ENCODE data around the gene ADGRD2.
A peak's percentile ranks its signal among the peaks of the same experiment; 100 is the strongest.

The ADGRD2 gene

GRCh38 chr9:124469011-124469832, 19.0 kb downstream of the ADGRD2 start:
- H3K4me1 ChIP-seq (ENCODE audit: control insufficient read depth in 2 of 2, insufficient read depth in 1 of 2, low read depth in 1 of 2, low read length in 2 of 2) = peaks cover 0 to 4% of the 10 kb centered on the region in 2 donors
- peak overlapping the region; percentile 41 for H2BK12ac ChIP-seq (ENCODE audit: low read length)
- H2AFZ ChIP-seq (ENCODE audit: low read length) = no peak overlapping the region
- H3K79me1 ChIP-seq (ENCODE audit: low read depth, low read length) = no peaks in the 10 kb centered on the region
- H2BK120ac ChIP-seq (ENCODE audit: low read depth, low read length) = no peak overlapping the region
- H3K9ac ChIP-seq (ENCODE audit: low read depth, low read length, poor library complexity) = no peak overlapping the region
- H3K27ac ChIP-seq (replicated peaks; ENCODE audit: low read length) = no peak overlapping the region
- H2BK5ac ChIP-seq (ENCODE audit: low read length) = peak overlapping the region; percentile 68
- no peak overlapping the region for H3K4me2 ChIP-seq (ENCODE audit: insufficient read depth, low read length, poor library complexity, severe bottlenecking)
- peak overlapping the region; percentile 97 for H3K14ac ChIP-seq (ENCODE audit: low read length)
- H3K23ac ChIP-seq (ENCODE audit: low read depth, low read length, poor library complexity) = peak overlapping the region; percentile 1
- H3K4me3 ChIP-seq (ENCODE audit: low read length in 2 of 2) = no peak overlapping the region
- H3K18ac ChIP-seq (ENCODE audit: low read length) = peak overlapping the region; percentile 5
- H2BK15ac ChIP-seq (ENCODE audit: low read length) = peak overlapping the region; percentile 89
- peak overlapping the region; percentile 43 for H4K8ac ChIP-seq (ENCODE audit: low read depth, low read length)
- peaks cover 0 to 65% (median 3%) of the 10 kb centered on the region in 3 experiments for H3K27me3 ChIP-seq (ENCODE audit: control insufficient read depth in 3 of 3, insufficient read depth in 3 of 3, low read depth in 1 of 3, low read length in 3 of 3)
- H3K4ac ChIP-seq (ENCODE audit: low read length) = no peak overlapping the region
- no peak for DNase-seq (ENCODE audit: low spot score)
- WGBS, 2 donors (ENCODE audit: extremely low coverage in 2 of 2, insufficient read length in 2 of 2, insufficient replicate concordance in 1 of 2) = no CpG with 5 or more reads among the region's 28 CpGs
- no peak overlapping the region for H4K91ac ChIP-seq (ENCODE audit: low read depth, low read length, poor library complexity)
- peak overlapping the region; percentile 97 for H2AK5ac ChIP-seq (ENCODE audit: low read depth, low read length)
- no peaks in the 10 kb centered on the region for H3K36me3 ChIP-seq (replicated peaks in 1 of 2; ENCODE audit: control insufficient read depth in 2 of 2, insufficient read depth in 2 of 2, low read length in 2 of 2)
- peaks cover 0 to 2% of the 10 kb centered on the region in 2 donors for H3K9me3 ChIP-seq (replicated peaks in 1 of 2; ENCODE audit: control insufficient read depth in 2 of 2, insufficient read depth in 1 of 2, low read depth in 1 of 2, low read length in 2 of 2)

DNA sequence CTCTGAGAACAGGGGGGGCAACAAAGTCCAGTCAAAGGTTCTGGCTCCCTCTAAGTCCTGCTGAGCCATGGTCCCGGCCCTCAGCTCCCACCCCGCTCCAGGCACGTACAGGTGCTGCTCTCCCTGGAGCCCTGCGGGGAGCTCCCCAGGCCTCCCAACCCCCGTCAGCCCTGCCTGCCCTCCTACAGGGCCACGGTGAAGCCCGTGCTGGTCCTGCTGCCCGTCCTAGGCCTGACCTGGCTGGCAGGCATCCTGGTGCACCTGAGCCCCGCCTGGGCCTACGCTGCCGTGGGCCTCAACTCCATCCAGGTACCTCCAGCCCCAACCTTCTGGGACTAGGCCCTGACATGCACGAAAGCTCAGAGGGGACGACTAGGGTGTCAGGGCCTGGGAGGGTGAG, 20.1 kb downstream of the ADGRD2 start:
- no peak overlapping the region for H3K4me2 ChIP-seq (ENCODE audit: insufficient read depth, low read length, poor library complexity, severe bottlenecking)
- WGBS, 2 donors (ENCODE audit: extremely low coverage in 2 of 2, insufficient read length in 2 of 2, insufficient replicate concordance in 1 of 2) = no CpG with 5 or more reads among the region's 13 CpGs
- H3K4me3 ChIP-seq (ENCODE audit: low read length in 2 of 2) = no peak overlapping the region
- H2AFZ ChIP-seq (ENCODE audit: low read length) = no peak overlapping the region
- peak overlapping the region; percentile 80 for H3K23ac ChIP-seq (ENCODE audit: low read depth, low read length, poor library complexity)
- no peaks in the 10 kb centered on the region for H3K36me3 ChIP-seq (replicated peaks in 1 of 2; ENCODE audit: control insufficient read depth in 2 of 2, insufficient read depth in 2 of 2, low read length in 2 of 2)
- H3K4me1 ChIP-seq (ENCODE audit: control insufficient read depth in 2 of 2, insufficient read depth in 1 of 2, low read depth in 1 of 2, low read length in 2 of 2) = peaks cover 0 to 7% of the 10 kb centered on the region in 2 donors
- H3K9me3 ChIP-seq (replicated peaks in 1 of 2; ENCODE audit: control insufficient read depth in 2 of 2, insufficient read depth in 1 of 2, low read depth in 1 of 2, low read length in 2 of 2) = no peaks in the 10 kb centered on the region
- no peak overlapping the region for H4K91ac ChIP-seq (ENCODE audit: low read depth, low read length, poor library complexity)
- peak overlapping the region; percentile 19 for H4K8ac ChIP-seq (ENCODE audit: low read depth, low read length)
- DNase-seq (ENCODE audit: low spot score) = no peak
- peaks cover 0 to 70% (median 0%) of the 10 kb centered on the region in 3 experiments for H3K27me3 ChIP-seq (ENCODE audit: control insufficient read depth in 3 of 3, insufficient read depth in 3 of 3, low read depth in 1 of 3, low read length in 3 of 3)
- no peak overlapping the region for H2BK120ac ChIP-seq (ENCODE audit: low read depth, low read length)
- H2BK12ac ChIP-seq (ENCODE audit: low read length) = peak overlapping the region; percentile 97
- H2BK5ac ChIP-seq (ENCODE audit: low read length) = peak overlapping the region; percentile 68
- no peaks in the 10 kb centered on the region for H3K79me1 ChIP-seq (ENCODE audit: low read depth, low read length)
- peak overlapping the region; percentile 97 for H2AK5ac ChIP-seq (ENCODE audit: low read depth, low read length)
- H3K27ac ChIP-seq (replicated peaks; ENCODE audit: low read length) = no peak overlapping the region
- no peak overlapping the region for H3K14ac ChIP-seq (ENCODE audit: low read length)
- H3K4ac ChIP-seq (ENCODE audit: low read length) = no peak overlapping the region
- peak overlapping the region; percentile 83 for H2BK15ac ChIP-seq (ENCODE audit: low read length)
- H3K9ac ChIP-seq (ENCODE audit: low read depth, low read length, poor library complexity) = peak overlapping the region; percentile 38
- H3K18ac ChIP-seq (ENCODE audit: low read length) = peak overlapping the region; percentile 85

DNA sequence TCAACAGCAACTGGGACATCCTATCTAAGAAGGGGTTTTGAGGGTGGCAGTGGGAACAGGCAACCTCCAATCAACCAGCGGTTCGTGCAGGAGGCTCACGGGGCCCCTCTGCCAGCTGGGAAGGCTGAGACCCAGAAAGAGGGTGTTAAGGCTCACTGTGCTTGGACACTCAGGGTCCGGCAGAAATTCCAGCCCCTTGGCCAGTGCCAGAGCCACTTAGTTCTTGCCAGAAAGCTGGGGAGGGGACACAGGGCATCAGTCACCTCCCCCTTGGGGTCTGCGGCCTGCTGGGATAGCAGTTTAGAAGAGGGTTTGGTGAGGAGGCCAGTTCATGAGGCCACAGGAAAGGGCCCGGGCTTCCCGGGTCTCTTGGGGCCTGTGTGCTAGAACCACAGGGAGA, 20.5 kb downstream of the ADGRD2 start:
- Histone ChIP-seq H2AK5ac (ENCODE audit: low read depth, low read length) (peak overlapping the region; percentile 97), H3K4ac (ENCODE audit: low read length) (no peak overlapping the region), H3K23ac (ENCODE audit: low read depth, low read length, poor library complexity) (peak overlapping the region; percentile 80), H3K79me1 (ENCODE audit: low read depth, low read length) (no peaks in the 10 kb centered on the region), H3K18ac (ENCODE audit: low read length) (peak overlapping the region; percentile 85), H3K9ac (ENCODE audit: low read depth, low read length, poor library complexity) (no peak overlapping the region), H2BK5ac (ENCODE audit: low read length) (peak overlapping the region; percentile 68), H3K27me3 (ENCODE audit: control insufficient read depth in 3 of 3, insufficient read depth in 3 of 3, low read depth in 1 of 3, low read length in 3 of 3) (peaks cover 0 to 75% (median 0%) of the 10 kb centered on the region in 3 experiments), H3K27ac (replicated peaks; ENCODE audit: low read length) (no peak overlapping the region), H3K14ac (ENCODE audit: low read length) (no peak overlapping the region), H3K9me3 (replicated peaks in 1 of 2; ENCODE audit: control insufficient read depth in 2 of 2, insufficient read depth in 1 of 2, low read depth in 1 of 2, low read length in 2 of 2) (no peaks in the 10 kb centered on the region), H2BK12ac (ENCODE audit: low read length) (peak overlapping the region; percentile 41), H2AFZ (ENCODE audit: low read length) (no peak overlapping the region), H2BK120ac (ENCODE audit: low read depth, low read length) (peak overlapping the region; percentile 24), H2BK15ac (ENCODE audit: low read length) (peak overlapping the region; percentile 83), H3K36me3 (replicated peaks in 1 of 2; ENCODE audit: control insufficient read depth in 2 of 2, insufficient read depth in 2 of 2, low read length in 2 of 2) (no peaks in the 10 kb centered on the region), H4K8ac (ENCODE audit: low read depth, low read length) (no peak overlapping the region), H4K91ac (ENCODE audit: low read depth, low read length, poor library complexity) (no peak overlapping the region), H3K4me3 (ENCODE audit: low read length in 2 of 2) (no peak overlapping the region), H3K4me2 (ENCODE audit: insufficient read depth, low read length, poor library complexity, severe bottlenecking) (no peak overlapping the region), H3K4me1 (ENCODE audit: control insufficient read depth in 2 of 2, insufficient read depth in 1 of 2, low read depth in 1 of 2, low read length in 2 of 2) (peaks cover 0 to 8% of the 10 kb centered on the region in 2 donors)
- no peak for DNase-seq (ENCODE audit: low spot score)
- WGBS, 2 donors (ENCODE audit: extremely low coverage in 2 of 2, insufficient read length in 2 of 2, insufficient replicate concordance in 1 of 2) = no CpG with 5 or more reads among the region's 7 CpGs

- Histone ChIP-seq H3K4me1 (ENCODE audit: control insufficient read depth in 2 of 2, insufficient read depth in 1 of 2, low read depth in 1 of 2, low read length in 2 of 2) (peaks cover 2 to 9% of the 10 kb centered on the region in 2 donors), H2BK15ac (ENCODE audit: low read length) (no peak overlapping the region), H3K27me3 (ENCODE audit: control insufficient read depth in 3 of 3, insufficient read depth in 3 of 3, low read depth in 1 of 3, low read length in 3 of 3) (peaks cover 0 to 72% (median 0%) of the 10 kb centered on the region in 3 experiments), H4K8ac (ENCODE audit: low read depth, low read length) (no peak overlapping the region), H3K36me3 (replicated peaks in 1 of 2; ENCODE audit: control insufficient read depth in 2 of 2, insufficient read depth in 2 of 2, low read length in 2 of 2) (no peaks in the 10 kb centered on the region), H3K4me2 (ENCODE audit: insufficient read depth, low read length, poor library complexity, severe bottlenecking) (no peak overlapping the region), H3K18ac (ENCODE audit: low read length) (peak overlapping the region; percentile 48), H3K79me1 (ENCODE audit: low read depth, low read length) (no peaks in the 10 kb centered on the region), H3K27ac (replicated peaks; ENCODE audit: low read length) (no peak overlapping the region), H3K9me3 (replicated peaks in 1 of 2; ENCODE audit: control insufficient read depth in 2 of 2, insufficient read depth in 1 of 2, low read depth in 1 of 2, low read length in 2 of 2) (no peaks in the 10 kb centered on the region), H4K91ac (ENCODE audit: low read depth, low read length, poor library complexity) (no peak overlapping the region), H3K4ac (ENCODE audit: low read length) (no peak overlapping the region), H2BK5ac (ENCODE audit: low read length) (no peak overlapping the region), H3K14ac (ENCODE audit: low read length) (peak overlapping the region; percentile 38), H3K4me3 (ENCODE audit: low read length in 2 of 2) (no peak overlapping the region), H2AFZ (ENCODE audit: low read length) (no peak overlapping the region), H3K9ac (ENCODE audit: low read depth, low read length, poor library complexity) (no peak overlapping the region), H2BK120ac (ENCODE audit: low read depth, low read length) (no peak overlapping the region), H3K23ac (ENCODE audit: low read depth, low read length, poor library complexity) (no peak overlapping the region), H2BK12ac (ENCODE audit: low read length) (peak overlapping the region; percentile 16), H2AK5ac (ENCODE audit: low read depth, low read length) (peak overlapping the region; percentile 93)
- no CpG with 5 or more reads among the region's 9 CpGs for WGBS, 2 donors (ENCODE audit: extremely low coverage in 2 of 2, insufficient read length in 2 of 2, insufficient replicate concordance in 1 of 2)
- no peak for DNase-seq (ENCODE audit: low spot score)
These were observed 21.5 kb downstream of the ADGRD2 start for GRCh38 chr9:124471761-124472160.
